Activated T-helper 1 cell treated with anti-CD3 and anti-CD28 coated beads, Interleukin-12 subunit alpha, Interleukin-12 subunit beta, Interleukin-2, Interleukin-4 antibody, amounts not matched to agents 30 ng/mL and 10 ng/mL and 1 ng/mL, durations not matched to agents 14 hours and 24 hours and 36 hours (primary cell): Measurements from ENCODE around the gene PDCD1. TPM values are rescaled to one million over a fixed set of nuclear protein-coding genes. Genes with fewer than 3 reads are reported as not detected.

Source experiments
- DNase-seq: peaks from one replicate; pipeline ENCODE4 v3.0.0; 2021; ENCODE audit warnings: low spot score
- H3K27ac Mint-ChIP-seq: one replicate; pipeline ENCODE4 v1.8.0; 2021; ENCODE audit warnings: mild to moderate bottlenecking, mixed read lengths
- H3K27me3 Mint-ChIP-seq: one replicate; pipeline ENCODE4 v1.8.0; 2022; ENCODE audit warnings: mild to moderate bottlenecking, moderate library complexity, mixed read lengths; ENCODE audit not compliant: insufficient read depth
- H3K36me3 Mint-ChIP-seq: one replicate; pipeline ENCODE4 v1.8.0; 2021; ENCODE audit warnings: low read depth, mixed read lengths
- H3K4me1 Mint-ChIP-seq: one replicate; pipeline ENCODE4 v1.8.0; 2021; ENCODE audit warnings: low read depth, mixed read lengths
- H3K4me3 Mint-ChIP-seq: one replicate; pipeline ENCODE4 v1.8.0; 2021; ENCODE audit warnings: mild to moderate bottlenecking, moderate library complexity, mixed read lengths
- H3K9me3 Mint-ChIP-seq: one replicate; pipeline ENCODE4 v1.8.0; 2021; ENCODE audit warnings: mixed read lengths
- intact Hi-C: fragments of 100-400 bp; cut with micrococcal nuclease; formaldehyde crosslinking; loops from one replicate; pipeline ENCODE4 v1.15.1; 2024
- total RNA-seq: library from RNA; stranded (reverse); gene quantifications from 2 replicates; pipeline ENCODE4 v1.2.3, GENCODE V29; 2022

PDCD1 gene
- total RNA-seq, 1 donor from 2014 or later = 67.8 TPM

GRCh38 chr2:241863536-241863954 lies 4.9 kb upstream of the PDCD1 start:
- H3K27ac Mint-ChIP-seq = peak overlapping the region; percentile 90
- intact Hi-C loops = loop anchor here (1.0 to 5.0 kb wide), 5 partner anchors 19 to 176 kb away; partner anchors contain the start of genes DTYMK and ING5
- peak overlapping the region; percentile 50 for H3K4me3 Mint-ChIP-seq
- peak; percentile 38 for DNase-seq
- peaks cover 11% of the 10 kb centered on the region for H3K9me3 Mint-ChIP-seq
- peaks cover 67% of the 10 kb centered on the region for H3K4me1 Mint-ChIP-seq
- peaks cover 11% of the 10 kb centered on the region for H3K27me3 Mint-ChIP-seq
- peaks cover 8% of the 10 kb centered on the region for H3K36me3 Mint-ChIP-seq

GRCh38 chr2:241862775-241863535 lies 4.3 kb upstream of the PDCD1 start:
- Mint-ChIP-seq H3K36me3 (peaks cover 8% of the 10 kb centered on the region), H3K4me1 (peaks cover 62% of the 10 kb centered on the region), H3K27me3 (peaks cover 11% of the 10 kb centered on the region), H3K9me3 (peaks cover 11% of the 10 kb centered on the region), H3K4me3 (peak overlapping the region; percentile 50), H3K27ac (peak overlapping the region; percentile 90)
- intact Hi-C loops = loop anchor here (1.0 to 5.0 kb wide), 5 partner anchors 19 to 176 kb away; partner anchors contain the start of genes DTYMK and ING5
- DNase-seq = no peak

- Mint-ChIP-seq H3K9me3 (peaks cover 11% of the 10 kb centered on the region), H3K36me3 (peaks cover 8% of the 10 kb centered on the region), H3K4me3 (no peak overlapping the region), H3K4me1 (peaks cover 62% of the 10 kb centered on the region), H3K27me3 (peaks cover 11% of the 10 kb centered on the region), H3K27ac (peak overlapping the region; percentile 90)
- intact Hi-C loops = loop anchor here (5.0 kb wide), 4 partner anchors 60 to 175 kb away; partner anchors contain the start of genes DTYMK and ING5
- DNase-seq = no peak
Observed at GRCh38 chr2:241862093-241862492, 3.4 kb upstream of the PDCD1 start.

GRCh38 chr2:241861264-241861663 lies 2.6 kb upstream of the PDCD1 start:
- Mint-ChIP-seq H3K4me3 (peak overlapping the region; percentile 53), H3K36me3 (peaks cover 15% of the 10 kb centered on the region), H3K4me1 (peaks cover 67% of the 10 kb centered on the region), H3K27me3 (peaks cover 11% of the 10 kb centered on the region), H3K27ac (peak overlapping the region; percentile 89), H3K9me3 (peaks cover 11% of the 10 kb centered on the region)
- DNase-seq = no peak
- intact Hi-C loops = loop anchor here (5.0 kb wide), 4 partner anchors 59 to 174 kb away; partner anchors contain the start of genes DTYMK and ING5

- Mint-ChIP-seq H3K27ac (peak overlapping the region; percentile 99), H3K36me3 (peaks cover 10% of the 10 kb centered on the region), H3K4me1 (peaks cover 65% of the 10 kb centered on the region), H3K9me3 (peaks cover 11% of the 10 kb centered on the region), H3K27me3 (peaks cover 6% of the 10 kb centered on the region), H3K4me3 (no peak overlapping the region)
- no peak for DNase-seq
- intact Hi-C loops = loop anchor here (5.0 kb wide), 4 partner anchors 58 to 173 kb away; partner anchors contain the start of genes DTYMK and ING5
Observed at GRCh38 chr2:241860184-241861078, 1.7 kb upstream of the PDCD1 start.

- H3K4me3 Mint-ChIP-seq = peak overlapping the region; percentile 88
- peaks cover under 1% of the 10 kb centered on the region for H3K27me3 Mint-ChIP-seq
- peak; percentile 33 for DNase-seq
- intact Hi-C loops = loop anchor here (1.0 to 5.0 kb wide), 8 partner anchors 9 to 172 kb away; partner anchors contain the start of genes D2HGDH, DTYMK and ING5
- peaks cover 7% of the 10 kb centered on the region for H3K9me3 Mint-ChIP-seq
- peaks cover 10% of the 10 kb centered on the region for H3K36me3 Mint-ChIP-seq
- peaks cover 57% of the 10 kb centered on the region for H3K4me1 Mint-ChIP-seq
- peak overlapping the region; percentile 99 for H3K27ac Mint-ChIP-seq
Observed at GRCh38 chr2:241859436-241860183, 916 bp upstream of the PDCD1 start.

GRCh38 chr2:241859017-241859435 lies 332 bp upstream of the PDCD1 start:
- intact Hi-C loops = loop anchor here (1.0 kb wide), 4 partner anchors 9 to 125 kb away; partner anchors contain the start of gene D2HGDH
- peaks cover 51% of the 10 kb centered on the region for H3K4me1 Mint-ChIP-seq
- H3K27ac Mint-ChIP-seq = peak overlapping the region; percentile 99
- no peak for DNase-seq
- H3K36me3 Mint-ChIP-seq = peaks cover 10% of the 10 kb centered on the region
- peaks cover under 1% of the 10 kb centered on the region for H3K9me3 Mint-ChIP-seq
- peak overlapping the region; percentile 88 for H3K4me3 Mint-ChIP-seq
- H3K27me3 Mint-ChIP-seq = no peaks in the 10 kb centered on the region

GRCh38 chr2:241857572-241858121 lies 1.0 kb downstream of the PDCD1 start:
- H3K27ac Mint-ChIP-seq = peak overlapping the region; percentile 73

GRCh38 chr2:241857041-241857541 lies 1.6 kb downstream of the PDCD1 start:
- Mint-ChIP-seq H3K4me3 (peak overlapping the region; percentile 88), H3K36me3 (peaks cover 10% of the 10 kb centered on the region), H3K4me1 (peaks cover 34% of the 10 kb centered on the region), H3K27me3 (no peaks in the 10 kb centered on the region), H3K27ac (no peak overlapping the region), H3K9me3 (no peaks in the 10 kb centered on the region)
- intact Hi-C loops = no loop called here
- no peak for DNase-seq

More at GRCh38 chr2:241857572-241858121, 1.0 kb downstream of the PDCD1 start:
- Mint-ChIP-seq H3K27me3 (no peaks in the 10 kb centered on the region), H3K4me1 (peaks cover 39% of the 10 kb centered on the region), H3K4me3 (peak overlapping the region; percentile 88), H3K36me3 (peaks cover 10% of the 10 kb centered on the region), H3K9me3 (no peaks in the 10 kb centered on the region)
- intact Hi-C loops = no loop called here
- no peak for DNase-seq

GRCh38 chr2:241855888-241856422 lies 2.7 kb downstream of the PDCD1 start:
- Mint-ChIP-seq H3K27me3 (no peaks in the 10 kb centered on the region), H3K4me1 (peaks cover 23% of the 10 kb centered on the region), H3K27ac (no peak overlapping the region), H3K9me3 (no peaks in the 10 kb centered on the region), H3K36me3 (peaks cover 8% of the 10 kb centered on the region), H3K4me3 (peak overlapping the region; percentile 88)
- DNase-seq = no peak
- intact Hi-C loops = no loop called here

GRCh38 chr2:241855245-241855887 lies 3.3 kb downstream of the PDCD1 start:
- no peak for DNase-seq
- H3K4me3 Mint-ChIP-seq = peak overlapping the region; percentile 88
- no peaks in the 10 kb centered on the region for H3K9me3 Mint-ChIP-seq
- peaks cover 17% of the 10 kb centered on the region for H3K4me1 Mint-ChIP-seq
- H3K36me3 Mint-ChIP-seq = peaks cover 8% of the 10 kb centered on the region
- H3K27ac Mint-ChIP-seq = no peak overlapping the region
- no peaks in the 10 kb centered on the region for H3K27me3 Mint-ChIP-seq
- intact Hi-C loops = no loop called here
